HCT116 (cell line): ENCODE results near the gene GRIK2.

ENCODE experiments used
- EZH2 ChIP-seq: fragments of 200-600 bp; sonication (generic); IDR thresholded peaks from 2 replicates; pipeline ENCODE4 v1.6.1; 2017; ENCODE audit warnings: antibody characterized with exemption, mixed run types
- YY1 ChIP-seq: IDR thresholded peaks from 2 replicates; pipeline ENCODE4 v1.6.1; 2011; ENCODE audit warnings: low read length, low read depth, moderate library complexity, mild to moderate bottlenecking; ENCODE audit not compliant: insufficient replicate concordance; ENCODE audit errors: extremely low read depth
- ZBTB33 ChIP-seq: IDR thresholded peaks from 2 replicates; pipeline ENCODE4 v1.6.1; 2011; ENCODE audit warnings: mild to moderate bottlenecking, low read length, moderate library complexity; ENCODE audit not compliant: insufficient replicate concordance; ENCODE audit errors: extremely low read depth
- TF ChIP-seq, protein P1 (sequence below), 3 experiments: fragments of 200-600 bp in 1 of 3; sonication (generic) in 1 of 3; IDR thresholded peaks in 2 of 3; conservative IDR thresholded peaks in 1 of 3; 2 replicates each; pipeline ENCODE4 v1.5.1; 2012 to 2017; ENCODE audit warnings: low read depth in 2 of 3, low read length in 2 of 3, antibody characterized with exemption in 1 of 3, borderline replicate concordance in 1 of 3, control low read depth in 1 of 3, mild to moderate bottlenecking in 1 of 3, mixed read lengths in 1 of 3, mixed run types in 1 of 3, moderate library complexity in 1 of 3; ENCODE audit not compliant: insufficient read depth in 1 of 3

DNA sequence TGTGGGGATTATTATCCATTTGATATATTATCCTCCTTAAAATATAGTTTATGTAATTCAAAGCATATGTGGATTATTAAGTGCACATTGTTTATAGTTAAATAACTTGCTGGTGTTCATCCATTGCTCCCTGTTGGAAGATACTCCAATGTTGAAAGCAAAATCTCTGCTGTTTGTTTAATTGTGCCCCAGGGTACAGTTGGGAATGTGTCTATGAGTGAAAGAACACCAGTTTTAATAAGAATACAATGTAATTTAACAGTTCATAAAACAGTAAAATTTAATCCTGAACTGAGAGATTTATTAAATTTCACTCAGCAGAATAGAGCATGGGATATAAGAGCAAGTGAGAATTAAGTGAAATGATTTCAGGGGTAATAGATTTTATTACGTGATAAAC lies 364.9 kb downstream of the GRIK2 start:
- TF ChIP-seq YY1 (no peak), EZH2 (no peak), ZBTB33 (no peak)
- TF ChIP-seq, protein P1, sequence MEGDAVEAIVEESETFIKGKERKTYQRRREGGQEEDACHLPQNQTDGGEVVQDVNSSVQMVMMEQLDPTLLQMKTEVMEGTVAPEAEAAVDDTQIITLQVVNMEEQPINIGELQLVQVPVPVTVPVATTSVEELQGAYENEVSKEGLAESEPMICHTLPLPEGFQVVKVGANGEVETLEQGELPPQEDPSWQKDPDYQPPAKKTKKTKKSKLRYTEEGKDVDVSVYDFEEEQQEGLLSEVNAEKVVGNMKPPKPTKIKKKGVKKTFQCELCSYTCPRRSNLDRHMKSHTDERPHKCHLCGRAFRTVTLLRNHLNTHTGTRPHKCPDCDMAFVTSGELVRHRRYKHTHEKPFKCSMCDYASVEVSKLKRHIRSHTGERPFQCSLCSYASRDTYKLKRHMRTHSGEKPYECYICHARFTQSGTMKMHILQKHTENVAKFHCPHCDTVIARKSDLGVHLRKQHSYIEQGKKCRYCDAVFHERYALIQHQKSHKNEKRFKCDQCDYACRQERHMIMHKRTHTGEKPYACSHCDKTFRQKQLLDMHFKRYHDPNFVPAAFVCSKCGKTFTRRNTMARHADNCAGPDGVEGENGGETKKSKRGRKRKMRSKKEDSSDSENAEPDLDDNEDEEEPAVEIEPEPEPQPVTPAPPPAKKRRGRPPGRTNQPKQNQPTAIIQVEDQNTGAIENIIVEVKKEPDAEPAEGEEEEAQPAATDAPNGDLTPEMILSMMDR (IDR thresholded peaks at IDR 0.05 in 2 of 3, conservative IDR thresholded peaks at IDR 0.05 in 1 of 3; ENCODE audit: borderline replicate concordance in 1 of 3, insufficient read depth in 1 of 3, low read depth in 2 of 3, low read length in 2 of 3): no peak
